PC-3 (cell line): ENCODE measurements around the gene CPN1. TPM values are rescaled to one million over a fixed set of nuclear protein-coding genes. Genes with fewer than 3 reads are reported as not detected.

Experiments
- ATAC-seq: fragments of 200-7000 bp; cut with Tn5 transposase; 2 replicates; pipeline ENCODE4 v1.9.1; 2020; ENCODE audit warnings: mild to moderate bottlenecking, moderate library complexity
- BruUV-seq: library from RNA; stranded (reverse); fragments of 400-500 nt; replicated peaks from 2 replicates; lab custom pipeline; 2021; lab: Mats Ljungman, UMichigan
- CTCF ChIA-PET: fragments of 300-600 bp; sonication (Branson Sonifier 250); formaldehyde crosslinking; loops from one replicate; lab custom pipeline; 2022; ENCODE audit warnings: antibody characterized with exemption; lab: Charles Lee
- POLR2A ChIA-PET: fragments of 300-600 bp; sonication (Branson Sonifier 250); formaldehyde crosslinking; loops from one replicate; lab custom pipeline; 2022; ENCODE audit warnings: antibody characterized with exemption; ENCODE audit not compliant: unreplicated experiment; lab: Charles Lee
- DNase-seq: peaks from one replicate; pipeline ENCODE4 v3.0.0-alpha.2; 2015
- H2AFZ ChIP-seq: fragments of 300-600 bp; sonication (generic); 2 replicates; pipeline ENCODE4 v1.6.0; 2016; ENCODE audit warnings: antibody characterized with exemption, low read length
- H3F3A ChIP-seq: fragments of 300-600 bp; sonication (generic); one replicate; pipeline ENCODE4 v1.6.0; 2017; ENCODE audit warnings: antibody characterized with exemption, low read length, control low read depth, mild to moderate bottlenecking; ENCODE audit not compliant: unreplicated experiment
- H3K27ac ChIP-seq: fragments of 300-600 bp; sonication (generic); 2 replicates; pipeline ENCODE4 v1.5.1; 2016; ENCODE audit warnings: mild to moderate bottlenecking, low read length
- H3K27me3 ChIP-seq: fragments of 300-600 bp; sonication (generic); 2 replicates; pipeline ENCODE4 v1.6.1; 2016; ENCODE audit warnings: low read length, mixed read lengths
- H3K36me3 ChIP-seq: fragments of 300-600 bp; sonication (generic); 2 replicates; pipeline ENCODE4 v1.6.1; 2016; ENCODE audit warnings: low read depth, mixed run types, low read length, mixed read lengths
- H3K4me1 ChIP-seq: fragments of 300-600 bp; sonication (generic); 2 replicates; pipeline ENCODE4 v1.5.1; 2016; ENCODE audit warnings: low read length; ENCODE audit not compliant: insufficient read depth
- H3K4me2 ChIP-seq: fragments of 300-600 bp; sonication (generic); 2 replicates; pipeline ENCODE4 v1.6.0; 2016; ENCODE audit warnings: low read length
- H3K4me3 ChIP-seq: fragments of 300-600 bp; sonication (generic); 2 replicates; pipeline ENCODE4 v1.5.1; 2016; ENCODE audit warnings: mild to moderate bottlenecking, low read length, mixed read lengths
- H3K79me2 ChIP-seq: fragments of 300-600 bp; sonication (generic); 2 replicates; pipeline ENCODE4 v1.6.1; 2017; ENCODE audit warnings: low read length, mixed read lengths
- H3K9ac ChIP-seq: fragments of 300-600 bp; sonication (generic); 2 replicates; pipeline ENCODE4 v1.6.0; 2016; ENCODE audit warnings: mild to moderate bottlenecking, low read length
- H3K9me2 ChIP-seq: fragments of 300-600 bp; sonication (generic); replicated peaks from 2 replicates; pipeline ENCODE4 v1.6.1; 2016; ENCODE audit warnings: mixed run types, low read length, mixed read lengths
- H3K9me3 ChIP-seq: fragments of 300-600 bp; sonication (generic); 2 replicates; pipeline ENCODE4 v1.6.1; 2016; ENCODE audit warnings: low read length, mixed read lengths
- H4K20me1 ChIP-seq: fragments of 300-600 bp; sonication (generic); 2 replicates; pipeline ENCODE4 v1.6.1; 2016; ENCODE audit warnings: low read length, mixed read lengths
- CTCF ChIP-seq: fragments of 300-600 bp; sonication (generic); conservative IDR thresholded peaks from 2 replicates; pipeline ENCODE4 v1.5.1; 2017; ENCODE audit warnings: antibody characterized with exemption, low read depth, mild to moderate bottlenecking, low read length
- EZH2 ChIP-seq: fragments of 300-600 bp; sonication (generic); IDR thresholded peaks from one replicate; pipeline ENCODE4 v1.6.1; 2017; ENCODE audit warnings: antibody characterized with exemption, mild to moderate bottlenecking, low read length; ENCODE audit not compliant: unreplicated experiment
- EZH2phosphoT487 ChIP-seq: fragments of 300-600 bp; sonication (generic); IDR thresholded peaks from 2 replicates; pipeline ENCODE4 v1.6.1; 2018; ENCODE audit warnings: mild to moderate bottlenecking, antibody characterized with exemption, low read length, borderline replicate concordance
- intact Hi-C: fragments of 100-400 bp; cut with micrococcal nuclease; formaldehyde crosslinking; loops from 2 replicates; pipeline ENCODE4 v1.9.0; 2023
- total RNA-seq: library from RNA; depleted of rRNA; stranded (reverse); fragments of >200 nt; gene quantifications from 2 replicates; pipeline ENCODE4 v1.2.3, GENCODE V29; 2014

CPN1 gene
- total RNA-seq, 1 experiment from 2014 or later = not detected

DNA sequence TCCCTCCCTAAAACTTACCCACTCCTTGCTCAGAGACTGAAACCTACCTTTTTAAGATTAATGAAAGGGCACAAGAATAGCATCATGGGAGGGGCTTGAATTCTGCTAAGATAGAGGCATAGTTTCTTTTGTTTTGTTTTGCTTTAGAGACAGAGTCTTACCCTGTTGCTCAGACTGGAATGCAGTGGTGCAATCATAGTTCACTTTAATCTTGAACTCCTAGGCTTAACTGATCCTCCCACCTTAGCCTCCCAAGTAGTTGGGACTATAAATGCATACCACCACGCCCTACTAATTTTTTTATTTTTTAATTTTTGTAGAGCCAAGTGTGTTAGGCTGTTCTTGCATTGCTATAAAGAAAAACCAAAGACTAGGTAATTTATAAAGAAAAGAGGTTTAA, 54.3 kb downstream of the CPN1 start:
- ChIA-PET POLR2A (no interaction called here), CTCF (no interaction called here)
- Histone ChIP-seq H4K20me1 (no peaks in the 10 kb centered on the region), H3F3A (no peaks in the 10 kb centered on the region), H3K4me1 (peaks cover 3% of the 10 kb centered on the region; the same call in 1 of the 2 replicates), H3K4me3 (no peak overlapping the region), H3K4me2 (no peak overlapping the region), H3K27me3 (no peaks in the 10 kb centered on the region), H3K9me2 (no peaks in the 10 kb centered on the region), H3K9ac (no peak overlapping the region), H3K36me3 (no peaks in the 10 kb centered on the region), H3K9me3 (0 out of 2 replicates have a peak, but pooled peaks cover 7% of the 10 kb centered on the region), H2AFZ (no peak overlapping the region), H3K79me2 (no peaks in the 10 kb centered on the region), H3K27ac (no peak overlapping the region)
- intact Hi-C loops = no loop called here
- no peak for TF ChIP-seq EZH2phosphoT487
- no peak for TF ChIP-seq CTCF
- TF ChIP-seq EZH2 = no peak
- BruUV-seq = no TSS peak
- DNase-seq = no peak
- no peak for ATAC-seq

- BruUV-seq = no TSS peak
- Histone ChIP-seq H3K9ac (no peak overlapping the region), H3K9me3 (0 out of 2 replicates have a peak, but pooled peaks cover 7% of the 10 kb centered on the region), H3K36me3 (no peaks in the 10 kb centered on the region), H4K20me1 (no peaks in the 10 kb centered on the region), H2AFZ (no peak overlapping the region), H3K79me2 (no peaks in the 10 kb centered on the region), H3K4me2 (no peak overlapping the region), H3K9me2 (no peaks in the 10 kb centered on the region), H3K4me3 (no peak overlapping the region), H3K27ac (no peak overlapping the region), H3F3A (no peaks in the 10 kb centered on the region), H3K27me3 (no peaks in the 10 kb centered on the region), H3K4me1 (peaks cover 13% of the 10 kb centered on the region; the same call in 1 of the 2 replicates)
- ATAC-seq (no peak), DNase-seq (no peak)
- CTCF ChIA-PET = no interaction called here
- intact Hi-C loops = no loop called here
- POLR2A ChIA-PET = no interaction called here
- no peak for TF ChIP-seq EZH2phosphoT487
Measured at GRCh38 chr10:100025576-100025975, 56.1 kb downstream of the CPN1 start.

DNA sequence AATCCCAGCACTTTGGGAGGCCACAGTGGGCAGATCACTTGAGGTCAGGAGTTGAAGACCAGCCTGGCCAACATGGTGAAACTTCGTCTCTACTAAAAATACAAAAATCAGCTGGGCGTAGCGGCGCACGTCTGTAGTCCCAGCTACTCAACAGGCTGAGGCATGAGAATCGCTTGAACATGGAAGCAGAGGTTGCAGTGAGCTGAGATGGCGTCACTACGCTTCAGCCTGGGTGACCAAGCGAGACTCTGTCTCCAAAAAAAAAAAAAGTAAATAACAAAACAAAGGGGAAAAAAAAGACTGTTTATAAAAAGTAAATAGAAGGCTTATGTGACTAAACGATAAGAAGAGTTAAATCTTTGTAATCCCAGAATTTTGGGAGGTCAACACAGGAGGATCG, 56.9 kb downstream of the CPN1 start:
- ChIA-PET CTCF (no interaction called here), POLR2A (no interaction called here)
- Histone ChIP-seq H3K9me3 (0 out of 2 replicates have a peak, but pooled peaks cover 7% of the 10 kb centered on the region), H3K27ac (no peak overlapping the region), H3K79me2 (no peaks in the 10 kb centered on the region), H4K20me1 (no peaks in the 10 kb centered on the region), H3K27me3 (no peaks in the 10 kb centered on the region), H3K9me2 (no peaks in the 10 kb centered on the region), H3K4me3 (no peak overlapping the region), H3K36me3 (no peaks in the 10 kb centered on the region), H3K4me2 (no peak overlapping the region), H3K4me1 (peaks cover 21% of the 10 kb centered on the region; the same call in 1 of the 2 replicates), H3F3A (no peaks in the 10 kb centered on the region), H2AFZ (no peak overlapping the region), H3K9ac (no peak overlapping the region)
- ATAC-seq (no peak), DNase-seq (no peak)
- TF ChIP-seq CTCF (no peak), EZH2phosphoT487 (no peak), EZH2 (no peak)
- intact Hi-C loops = no loop called here
- BruUV-seq = no TSS peak
